HG03442 (cell line): ENCODE data around the gene NLGN1.

ENCODE experiments used
- ATAC-seq: cut with Tn5 transposase; IDR thresholded peaks from one replicate; pipeline ENCODE4 v1.9.1; 2021; ENCODE audit warnings: mild to moderate bottlenecking, moderate library complexity; ENCODE audit not compliant: unreplicated experiment

Gene NLGN1

DNA sequence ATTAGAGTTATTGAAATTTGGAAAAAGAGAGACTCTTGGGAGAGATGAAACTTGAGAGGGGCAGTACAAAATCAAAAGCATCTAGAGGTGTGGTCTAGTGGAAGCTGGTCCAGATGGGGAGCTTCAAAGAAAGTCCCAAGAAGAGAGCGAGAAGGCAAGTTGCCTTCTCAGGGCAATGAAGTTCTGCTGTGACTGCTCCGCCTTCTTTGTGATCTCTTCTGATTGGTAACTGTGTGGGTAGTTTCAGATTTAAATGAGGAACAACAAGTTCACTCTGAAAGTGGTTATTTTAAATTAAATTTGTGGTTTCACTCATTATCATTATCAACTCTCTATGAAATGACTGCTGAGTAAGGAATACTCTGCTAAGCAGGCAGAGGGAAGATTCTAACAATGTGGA, 233.3 kb downstream of the NLGN1 start:
- ATAC-seq, result no peak

DNA sequence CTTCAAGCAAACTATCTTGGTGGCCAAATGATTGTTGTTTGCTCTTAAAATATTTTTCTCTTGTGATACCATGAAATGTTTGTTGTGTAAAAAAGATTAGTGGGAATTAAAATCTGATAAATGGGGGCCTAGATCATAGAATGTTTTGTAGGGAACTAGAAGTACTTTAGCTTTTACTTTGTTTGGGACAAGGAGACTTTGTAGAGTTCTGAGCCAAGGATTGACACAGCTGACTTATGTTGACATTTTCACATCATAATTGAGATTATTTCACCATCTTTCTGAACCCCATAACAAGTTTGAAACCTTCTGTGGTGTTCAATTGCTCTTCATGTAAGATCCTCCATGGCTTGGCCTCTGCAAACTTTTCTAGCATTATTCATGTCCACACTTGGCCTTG, 235.4 kb downstream of the NLGN1 start:
- no peak for ATAC-seq

DNA sequence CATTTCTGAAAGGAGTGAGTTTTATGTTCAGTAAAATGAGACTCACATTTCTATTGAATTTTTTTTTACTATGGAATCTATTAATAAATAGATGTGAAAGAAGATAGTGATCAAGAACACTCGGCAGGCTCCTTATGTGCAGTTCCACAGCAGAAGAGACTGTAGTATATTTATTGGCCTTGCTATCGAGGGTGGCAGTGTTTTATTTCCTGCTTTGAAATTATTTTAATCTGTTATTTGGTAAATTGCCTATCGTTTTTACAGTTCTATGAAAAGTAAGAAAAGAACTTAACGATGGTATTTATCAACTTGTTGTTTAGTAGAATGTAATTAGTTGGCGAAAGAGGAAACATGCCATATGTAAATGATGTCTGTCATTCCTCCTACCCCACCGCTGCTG, 238.3 kb downstream of the NLGN1 start:
- ATAC-seq, result no peak

DNA sequence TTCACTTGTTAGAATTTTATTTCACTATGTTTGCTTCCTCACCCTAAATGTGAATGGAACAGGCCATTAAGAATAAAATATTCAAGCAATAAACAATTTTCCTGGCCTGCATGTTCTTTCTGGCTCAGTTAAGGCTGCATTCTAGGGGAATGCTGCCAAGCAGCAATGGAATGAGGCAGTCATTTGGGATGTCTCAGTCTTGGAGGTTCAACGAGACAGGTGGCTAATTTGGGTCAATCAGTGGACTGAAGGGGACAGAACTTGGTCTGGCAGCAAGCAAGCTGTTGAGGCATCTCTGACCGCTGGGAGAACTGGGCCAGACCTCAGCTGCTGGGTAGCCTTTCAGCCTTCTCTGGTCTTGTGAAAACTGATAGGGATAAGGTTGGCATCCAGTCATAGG, 241.6 kb downstream of the NLGN1 start:
- ATAC-seq, result no peak

DNA sequence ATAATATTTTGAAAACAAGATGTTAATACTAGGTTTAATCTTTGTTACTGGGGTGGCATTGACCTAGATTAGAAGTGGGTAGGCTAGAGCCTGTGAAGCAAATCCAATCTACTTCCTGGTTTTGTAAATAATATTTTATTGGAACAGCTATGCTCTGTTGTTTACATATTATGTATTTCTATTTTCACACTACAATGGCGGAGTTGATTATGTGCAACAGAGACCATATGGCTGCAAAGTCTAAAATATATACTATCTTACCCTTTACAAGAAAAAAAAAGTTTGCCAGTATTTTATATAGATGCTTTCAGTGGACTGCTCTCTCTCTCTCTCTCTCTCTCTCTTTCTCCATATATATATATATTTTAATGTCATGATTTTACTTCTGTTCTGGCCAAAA, 244.2 kb downstream of the NLGN1 start:
- no peak for ATAC-seq

GRCh38 chr3:173644086-173645082, 246.8 kb downstream of the NLGN1 start:
- no peak for ATAC-seq

DNA sequence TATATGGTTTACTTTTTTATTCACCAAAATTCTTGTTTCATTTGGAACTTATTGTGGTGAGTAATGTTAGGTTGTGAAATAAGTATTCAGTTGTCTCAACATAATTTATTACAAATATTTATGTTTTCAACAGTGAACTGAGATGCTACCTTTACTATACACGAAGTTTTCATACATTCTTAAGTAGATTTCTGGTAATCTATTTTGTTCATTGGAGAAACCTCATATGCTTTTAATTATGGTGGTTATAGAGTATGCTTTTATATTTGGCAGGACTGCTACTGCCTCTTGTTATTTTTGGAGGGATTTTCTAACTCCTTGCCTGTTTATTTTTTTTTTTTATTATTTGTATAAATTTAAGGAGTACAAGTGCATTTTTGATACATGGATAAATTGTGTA, 253.1 kb downstream of the NLGN1 start:
- ATAC-seq, result no peak

- no peak for ATAC-seq
Observed at GRCh38 chr3:173652093-173652492, 254.5 kb downstream of the NLGN1 start.

DNA sequence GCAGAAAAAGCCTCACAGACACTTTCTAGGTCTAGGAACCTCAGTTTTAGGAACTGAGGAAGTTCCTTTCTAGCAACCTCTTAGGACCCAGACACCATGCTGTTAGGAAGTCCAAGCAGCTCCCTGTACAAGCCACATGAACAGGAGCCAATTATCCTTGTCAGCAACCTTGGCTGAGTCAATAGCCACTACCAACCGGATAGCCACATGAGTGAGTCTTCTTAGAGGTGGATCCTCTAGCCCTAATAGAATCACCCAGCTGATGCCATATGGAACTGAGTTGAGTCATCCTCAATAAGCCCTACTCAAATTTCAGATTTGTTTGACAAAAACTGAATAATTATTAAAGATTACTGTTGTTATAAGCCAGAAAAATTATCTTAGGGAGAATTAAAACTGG, 256.2 kb downstream of the NLGN1 start:
- no peak for ATAC-seq

GRCh38 chr3:173659972-173660371, 262.4 kb downstream of the NLGN1 start:
- ATAC-seq, result no peak

GRCh38 chr3:173660645-173661299, 263.2 kb downstream of the NLGN1 start:
- no peak for ATAC-seq

DNA sequence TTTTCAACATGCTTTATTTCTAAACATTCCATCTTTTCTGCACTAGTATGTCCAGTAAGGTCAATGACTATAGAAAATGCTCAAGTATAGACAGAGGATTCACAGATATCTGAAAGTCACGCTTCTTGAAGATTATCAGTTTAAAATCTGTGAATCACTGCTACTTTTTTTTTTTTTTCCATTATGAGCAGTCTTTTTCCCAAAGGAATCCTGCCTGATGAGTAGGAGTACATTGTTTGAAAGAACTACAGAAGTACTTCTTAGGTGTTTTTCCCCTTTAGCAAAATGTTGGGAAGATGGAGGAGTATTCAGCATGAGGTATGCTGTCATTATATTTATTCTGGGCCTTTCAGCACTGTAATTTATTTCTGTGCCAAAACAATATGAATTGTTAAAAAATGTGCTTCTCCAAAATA, 266.2 kb downstream of the NLGN1 start:
- ATAC-seq, result no peak

- no peak for ATAC-seq
Observed at GRCh38 chr3:173676094-173676493, 278.6 kb downstream of the NLGN1 start.

DNA sequence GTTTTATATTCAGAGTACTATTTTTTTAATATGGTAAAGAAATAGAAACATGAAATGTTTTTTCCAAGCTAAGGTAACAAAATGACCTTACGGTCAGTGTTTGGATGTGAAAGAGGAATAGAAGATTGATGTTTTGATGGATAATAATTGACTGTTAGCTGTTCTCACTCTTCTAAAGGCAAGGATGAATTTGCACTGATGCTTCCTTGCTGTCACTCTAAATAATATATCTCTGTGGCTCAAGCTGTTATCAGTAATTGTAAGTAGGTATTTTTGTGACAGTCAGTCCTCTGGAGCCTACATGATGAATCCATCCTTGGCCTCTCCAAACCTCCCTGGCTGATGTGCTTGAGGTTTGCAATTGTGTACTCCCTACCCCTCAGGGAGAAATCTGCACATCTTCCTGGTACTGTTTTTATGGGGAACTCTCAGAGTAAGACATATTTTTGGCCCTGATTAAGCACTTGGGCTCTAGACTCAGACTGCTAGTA, 283.7 kb downstream of the NLGN1 start:
- no peak for ATAC-seq

- ATAC-seq, result no peak
Observed at GRCh38 chr3:173685456-173685855, 287.9 kb downstream of the NLGN1 start.

DNA sequence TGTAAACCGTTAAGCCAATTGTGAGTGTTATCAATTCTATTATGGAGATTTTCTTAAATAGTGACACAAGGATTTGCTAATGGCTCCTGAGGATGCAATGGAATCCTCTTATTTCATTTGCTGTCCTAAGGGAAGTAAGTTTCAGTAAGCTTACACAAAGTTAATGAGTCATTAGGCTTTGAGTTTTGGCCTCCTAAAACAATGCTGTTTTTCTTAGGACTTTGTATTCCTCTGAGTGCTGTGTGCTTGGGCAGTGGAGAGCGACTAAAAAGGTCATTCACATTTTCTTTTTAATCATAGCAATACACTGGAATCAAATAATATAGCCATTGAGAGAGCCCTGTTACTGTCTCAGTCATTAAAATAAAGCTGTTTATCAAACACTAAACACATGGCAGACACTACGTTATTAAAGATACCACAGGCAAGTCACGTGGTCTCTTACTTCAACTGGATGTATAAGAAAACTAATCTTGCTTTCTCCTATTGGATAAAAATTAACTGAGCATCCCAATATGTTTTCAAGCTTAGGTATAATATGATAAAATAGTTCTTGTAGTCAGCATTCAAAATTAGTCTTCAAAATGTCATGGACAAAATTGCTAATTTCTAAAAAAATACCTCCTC, 290.8 kb downstream of the NLGN1 start:
- ATAC-seq, result no peak

DNA sequence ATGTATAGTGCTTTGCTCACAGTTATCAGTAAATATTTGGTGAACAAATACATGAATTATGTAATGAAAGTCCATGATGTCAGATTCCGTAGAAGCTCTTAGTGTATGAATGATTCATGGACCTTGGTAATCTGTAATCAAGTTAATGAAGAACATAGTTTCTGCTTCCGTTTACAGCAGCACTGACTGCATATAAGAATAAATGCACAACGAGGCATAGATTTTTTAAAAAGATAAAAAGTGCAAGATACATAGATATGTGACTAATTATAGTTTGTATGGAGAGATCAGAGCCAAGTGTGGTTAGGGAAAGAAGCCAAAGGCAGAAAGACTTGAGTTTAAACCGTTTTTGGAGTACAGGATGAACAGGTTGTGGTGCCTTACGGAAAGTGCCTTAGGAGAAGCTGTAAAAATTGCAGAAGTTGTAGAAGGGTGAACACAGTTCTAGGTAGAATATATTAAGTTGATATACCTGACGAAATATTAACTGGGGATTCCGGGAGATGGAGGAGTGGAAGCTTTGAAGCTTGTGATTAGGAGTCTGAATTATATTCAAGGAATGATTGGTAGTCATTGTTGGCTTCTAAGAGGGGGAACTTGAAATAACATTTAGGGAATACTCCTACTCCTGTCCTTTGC, 293.1 kb downstream of the NLGN1 start:
- no peak for ATAC-seq

GRCh38 chr3:173699353-173699752, 301.8 kb downstream of the NLGN1 start:
- no peak for ATAC-seq

- no peak for ATAC-seq
Observed at GRCh38 chr3:173700336-173700735, 302.8 kb downstream of the NLGN1 start.

GRCh38 chr3:173702561-173702960, 305.0 kb downstream of the NLGN1 start:
- ATAC-seq, result no peak

DNA sequence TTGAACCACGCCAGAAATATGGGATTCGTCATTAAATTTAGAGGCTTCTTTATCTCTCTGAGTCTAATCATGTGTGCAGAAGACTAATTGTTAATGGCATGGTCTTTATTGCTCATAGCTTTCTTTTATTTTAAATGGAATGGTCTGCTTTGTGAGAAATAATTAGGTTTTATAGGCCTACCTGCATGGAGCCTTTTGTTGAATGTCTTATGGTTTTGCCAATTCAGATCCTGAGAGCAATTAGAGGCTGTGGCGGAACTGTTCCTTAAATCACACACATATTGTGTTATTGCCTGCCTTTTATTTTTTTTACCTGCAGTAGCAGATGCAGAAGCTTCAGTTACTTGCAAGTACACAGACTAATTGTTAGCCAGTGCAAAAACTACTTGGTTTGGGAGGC, 306.2 kb downstream of the NLGN1 start:
- ATAC-seq, result no peak
